Activated CD4-positive, alpha-beta T cell treated with anti-CD3 and anti-CD28 coated beads, Interleukin-10, Interleukin-2, amounts not matched to agents 100 ng/mL and 50 ng/mL, durations not matched to agents 16 hours and 8 hours (primary cell): ENCODE measurements around the gene SPPL2C.

Experiments used
- DNase-seq: peaks from one replicate; pipeline ENCODE4 v3.0.0-alpha.2; 2020

The SPPL2C gene

DNA sequence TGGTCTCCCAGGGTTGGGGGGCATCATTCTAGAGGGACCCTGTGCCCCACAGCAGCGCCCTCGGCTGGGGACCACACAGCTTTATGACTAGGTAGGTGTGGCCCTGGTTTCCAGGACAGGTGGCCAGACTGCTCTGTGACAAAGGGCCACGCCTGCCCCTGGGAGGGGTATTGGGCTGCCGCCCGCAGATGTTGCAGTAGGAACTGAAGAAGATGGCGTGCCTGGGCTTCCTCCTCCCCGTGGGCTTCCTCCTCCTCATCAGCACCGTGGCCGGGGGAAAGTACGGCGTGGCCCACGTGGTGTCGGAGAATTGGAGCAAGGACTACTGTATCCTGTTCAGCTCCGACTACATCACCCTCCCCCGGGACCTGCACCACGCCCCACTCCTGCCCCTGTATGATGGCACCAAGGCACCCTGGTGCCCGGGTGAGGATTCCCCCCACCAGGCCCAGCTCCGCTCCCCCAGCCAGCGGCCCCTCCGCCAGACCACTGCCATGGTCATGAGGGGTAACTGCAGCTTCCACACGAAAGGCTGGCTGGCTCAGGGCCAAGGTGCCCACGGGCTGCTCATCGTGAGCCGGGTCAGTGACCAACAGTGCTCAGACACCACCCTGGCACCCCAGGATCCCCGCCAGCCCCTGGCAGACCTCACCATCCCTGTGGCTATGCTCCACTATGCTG lies at the start of gene SPPL2C:
SPPL2C (plus strand) TSS at position 187 of the 681 bp plus-strand sequence; CDS start at position 213, 26 bp downstream.
- no peak for DNase-seq

GRCh38 chr17:45800816-45801215 lies 43.9 kb upstream of the SPPL2C start:
- no peak for DNase-seq

DNA sequence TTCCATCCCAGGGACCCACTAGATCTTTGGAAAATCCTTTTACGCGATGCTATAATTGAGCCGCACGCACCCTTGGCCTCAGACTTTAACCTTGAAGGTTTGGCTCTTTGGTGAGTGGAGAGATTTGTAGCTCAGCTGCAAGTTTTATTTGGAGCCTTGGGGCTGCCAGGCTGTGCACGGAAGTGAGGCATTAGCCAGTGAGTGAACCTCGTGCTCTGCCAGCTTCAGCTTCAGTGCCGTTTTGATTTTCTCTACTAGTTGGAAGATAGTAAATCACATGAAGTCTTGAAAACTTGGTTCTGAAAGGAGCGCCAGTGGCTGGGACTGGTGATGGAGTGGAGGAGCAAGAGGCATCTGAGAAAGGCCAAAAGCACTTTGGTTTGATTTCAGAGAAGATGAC lies 43.3 kb upstream of the SPPL2C start:
- DNase-seq = no peak

DNA sequence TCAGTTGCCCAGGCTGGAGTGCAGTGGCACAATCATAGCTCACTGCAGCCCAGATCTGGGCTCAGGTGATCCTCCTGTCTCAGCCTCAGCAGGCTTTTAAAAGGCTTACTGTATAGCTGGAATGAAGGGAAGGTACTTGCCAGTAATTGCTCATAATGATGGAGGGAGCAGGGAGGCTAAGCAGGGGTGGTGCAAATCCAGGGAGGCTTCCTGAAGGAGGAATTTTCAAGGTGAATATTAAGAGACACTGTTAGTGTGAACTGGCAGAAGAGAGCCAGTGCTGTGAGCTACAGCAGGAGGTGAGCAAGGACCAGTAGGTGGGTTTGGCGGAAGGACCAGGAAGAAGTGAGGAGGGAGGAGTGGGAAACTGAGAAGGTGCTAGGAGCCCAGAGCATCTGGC lies 35.8 kb upstream of the SPPL2C start:
- DNase-seq = no peak

DNA sequence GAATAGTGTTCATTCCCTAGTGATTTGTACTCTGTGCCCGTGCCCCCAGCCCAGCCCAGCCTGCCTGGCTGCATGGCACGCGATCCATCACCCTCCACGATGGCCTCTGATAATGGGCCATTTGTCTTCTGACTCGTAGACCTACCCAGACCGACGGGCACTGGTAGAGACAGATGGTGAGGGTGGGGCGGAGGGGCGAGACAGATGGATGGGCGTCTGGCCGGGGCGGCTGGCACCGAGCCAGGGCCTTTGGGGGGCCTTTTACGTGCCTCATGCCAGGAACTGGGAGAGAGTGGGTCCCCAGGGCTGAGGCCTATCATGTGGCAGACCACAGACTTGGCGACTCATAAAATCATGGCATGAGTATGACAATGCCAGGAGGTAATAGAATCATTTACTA lies 35.2 kb upstream of the SPPL2C start:
- no peak for DNase-seq

DNA sequence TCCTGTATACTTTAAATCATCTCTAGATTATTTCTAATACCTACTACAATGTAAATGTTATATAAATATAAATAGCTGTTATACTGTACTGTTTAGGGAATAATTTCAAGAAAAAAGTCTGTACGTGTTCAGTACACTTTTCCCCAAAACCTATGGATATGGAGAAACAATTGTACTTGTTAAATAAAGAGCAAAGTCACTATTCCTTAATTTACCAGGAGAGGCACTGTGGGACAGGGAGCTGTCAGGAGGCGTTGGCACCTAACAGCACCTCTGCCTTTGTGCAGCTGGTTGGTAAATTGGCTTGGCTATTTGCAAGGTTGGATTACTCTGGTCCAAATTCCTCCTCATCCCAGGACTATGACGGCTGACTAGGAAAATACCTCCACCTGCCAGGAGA lies 32.6 kb upstream of the SPPL2C start:
- DNase-seq = no peak

GRCh38 chr17:45813048-45813725 lies 31.5 kb upstream of the SPPL2C start:
- no peak for DNase-seq

DNA sequence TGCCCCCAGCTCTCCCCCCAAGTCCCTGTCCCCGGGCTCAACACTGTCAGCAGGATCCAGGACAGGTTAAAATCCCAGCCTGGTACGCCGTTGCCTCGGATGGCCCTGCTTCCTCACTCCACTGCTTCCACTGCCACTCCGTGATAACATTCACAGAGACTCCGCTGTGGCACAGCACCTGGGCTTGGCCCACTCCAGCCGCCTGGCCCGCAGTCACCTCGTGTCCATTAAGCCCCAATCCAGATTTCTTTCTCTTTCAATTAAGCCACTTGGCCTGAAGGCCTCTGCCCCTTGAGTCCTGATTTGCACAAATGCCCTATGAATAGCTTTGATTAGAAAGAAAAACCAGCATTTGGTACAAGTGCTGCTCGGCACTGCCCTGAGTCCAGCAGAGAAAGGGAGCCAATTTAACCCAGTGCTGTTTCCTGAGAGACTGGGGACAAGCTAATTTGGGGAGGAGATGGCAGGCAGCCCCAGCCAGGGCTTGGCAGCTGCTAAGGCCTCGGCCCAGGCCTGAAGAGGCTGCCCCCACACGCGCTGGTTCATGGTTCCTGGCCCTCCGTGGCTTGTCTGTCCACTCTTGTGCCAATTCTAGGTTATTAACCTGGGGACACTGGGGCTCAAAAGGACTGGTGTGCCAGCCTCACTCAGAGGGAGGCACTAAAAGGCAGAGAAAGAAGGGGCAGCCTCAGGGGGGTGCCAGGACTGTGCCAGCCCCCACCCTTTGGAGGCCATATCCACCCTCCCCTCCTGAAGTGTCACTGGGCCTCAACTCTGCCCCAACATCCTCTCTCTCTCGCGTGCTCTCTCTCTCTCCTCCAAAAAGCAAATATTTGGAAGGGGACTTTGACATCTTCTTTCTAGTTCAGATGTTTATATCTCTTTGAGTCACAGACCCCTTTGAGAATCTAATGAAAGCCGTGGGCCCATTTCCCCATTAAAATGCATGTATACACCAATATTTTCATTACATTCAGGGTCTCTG lies 29.8 kb upstream of the SPPL2C start:
- DNase-seq = no peak

DNA sequence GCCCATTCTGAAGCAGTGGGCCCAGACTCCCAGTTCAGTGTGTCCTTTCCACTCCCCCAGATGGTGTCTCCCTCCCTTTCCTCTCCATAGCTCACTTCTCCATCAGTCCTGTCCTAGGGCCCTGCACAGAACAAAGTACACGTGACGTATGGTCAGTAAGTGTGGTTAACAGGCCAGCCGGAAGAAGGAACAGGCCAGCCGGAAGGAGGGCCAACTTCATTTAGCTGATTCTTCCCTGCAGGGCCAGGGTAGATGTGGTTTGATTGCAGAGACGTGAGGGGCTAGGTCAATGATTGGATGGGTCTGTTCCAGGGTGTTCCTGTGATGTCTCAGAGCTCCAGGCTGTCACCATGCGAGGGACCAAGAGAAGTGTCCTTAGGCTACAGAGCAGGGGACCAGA lies 28.9 kb upstream of the SPPL2C start:
- no peak for DNase-seq

DNA sequence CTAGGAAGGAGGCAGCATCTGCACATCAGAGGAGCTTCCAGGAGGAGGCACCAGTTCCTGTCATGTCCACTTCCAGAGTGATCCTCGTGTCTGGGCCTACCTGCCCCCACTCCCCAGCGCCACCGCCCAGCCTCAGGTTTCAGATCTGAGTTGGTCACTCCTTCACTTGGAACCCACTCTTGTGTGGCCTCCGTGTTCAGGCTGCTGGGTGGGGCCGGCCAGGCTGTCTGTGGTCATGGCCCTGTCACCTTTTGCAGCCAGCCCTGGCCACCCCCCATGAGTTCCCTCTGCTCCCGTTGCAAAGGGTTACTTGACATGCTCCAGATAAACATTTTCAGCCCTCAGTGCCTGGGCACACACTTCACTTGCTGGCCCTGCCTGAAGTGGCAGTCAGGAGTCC lies 26.6 kb upstream of the SPPL2C start:
- DNase-seq = no peak

DNA sequence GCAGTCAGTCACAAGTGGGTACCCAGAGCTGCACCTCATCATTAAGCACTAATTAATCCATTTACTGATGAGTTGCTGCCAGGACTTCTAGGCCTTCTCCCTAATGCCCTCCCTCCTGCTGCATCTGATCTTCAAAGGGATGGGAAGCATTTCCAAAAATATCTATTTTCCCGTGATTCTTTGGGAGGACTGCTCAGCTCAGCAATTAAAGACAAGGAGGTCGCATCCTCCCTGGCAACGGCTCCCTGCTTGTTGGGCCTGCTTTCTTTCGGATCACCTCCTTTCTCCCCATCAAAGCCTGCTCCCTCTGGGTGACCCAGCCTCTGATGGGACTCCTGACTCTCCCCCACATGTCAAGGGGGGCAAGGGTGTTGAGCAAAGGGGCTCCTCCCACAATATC lies 26.0 kb upstream of the SPPL2C start:
- no peak for DNase-seq

GRCh38 chr17:45819632-45820031 lies 25.0 kb upstream of the SPPL2C start:
- no peak for DNase-seq

GRCh38 chr17:45820052-45820780 lies 24.5 kb upstream of the SPPL2C start:
- DNase-seq = no peak

DNA sequence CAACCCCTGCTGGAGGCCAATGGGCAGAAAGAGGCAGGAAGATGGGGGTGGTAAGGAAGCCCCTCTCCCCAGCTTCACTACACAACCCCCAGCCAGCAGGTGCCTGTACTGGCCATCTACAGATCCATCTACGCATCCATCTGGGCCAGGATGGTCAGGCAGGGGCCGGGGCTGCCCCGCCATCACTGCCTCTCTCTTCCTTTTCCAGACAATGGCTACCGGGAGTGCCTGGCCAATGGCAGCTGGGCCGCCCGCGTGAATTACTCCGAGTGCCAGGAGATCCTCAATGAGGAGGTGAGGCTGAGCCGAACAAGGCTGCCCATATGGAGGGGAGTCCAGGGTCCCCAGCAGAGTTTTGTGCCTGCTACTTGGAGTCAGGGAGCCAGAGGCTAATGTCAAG lies 23.5 kb upstream of the SPPL2C start:
- DNase-seq = no peak

DNA sequence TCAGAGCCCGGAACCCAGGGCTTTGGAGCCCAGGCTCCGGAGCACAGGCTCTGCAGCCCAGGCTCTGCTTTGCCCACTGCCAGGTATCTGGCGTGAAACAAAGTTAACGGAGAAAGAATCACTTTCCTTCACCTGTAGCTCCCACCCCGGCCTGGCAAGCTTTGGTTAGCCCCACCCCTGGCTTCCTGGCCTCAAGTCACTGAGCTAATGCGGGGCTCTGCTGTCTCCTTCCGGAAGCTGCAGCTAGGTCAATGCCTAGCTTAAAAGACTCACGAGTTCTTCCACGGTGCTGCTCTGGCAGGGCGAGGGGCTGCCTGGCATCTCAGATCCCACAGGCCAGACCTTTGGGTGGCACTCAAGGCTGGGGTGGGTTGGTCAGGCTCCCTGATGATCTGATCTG lies 21.1 kb upstream of the SPPL2C start:
- DNase-seq = no peak

- DNase-seq = no peak
Measured at GRCh38 chr17:45824475-45824874, 20.2 kb upstream of the SPPL2C start.

DNA sequence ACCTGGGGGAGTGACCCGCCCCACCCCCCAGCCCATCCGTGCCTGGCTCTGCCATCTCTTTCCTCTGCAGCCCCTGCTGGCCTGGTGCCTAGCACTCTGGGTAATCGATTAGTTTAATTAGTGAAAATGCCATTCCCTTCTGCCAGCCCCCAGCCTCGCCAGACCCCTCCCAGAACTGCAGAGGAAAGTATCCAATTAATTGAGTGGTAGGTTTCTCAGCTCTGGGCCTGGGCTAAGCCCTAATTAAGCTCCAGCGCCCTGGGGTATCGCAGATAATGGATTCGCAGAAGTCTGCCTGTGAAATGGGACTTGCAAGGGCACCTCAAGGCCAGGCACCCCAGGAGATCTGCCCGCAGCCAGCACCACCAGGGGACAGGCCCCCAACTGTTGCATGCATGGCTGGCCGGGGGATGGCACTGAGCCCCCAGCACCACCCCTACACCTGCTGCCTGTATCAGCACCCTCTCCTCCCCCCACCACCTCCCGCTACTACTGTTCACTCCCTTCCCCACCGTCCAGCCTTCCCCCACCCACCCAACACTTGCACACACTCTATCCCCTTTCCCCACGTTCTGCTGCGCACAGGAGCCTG lies 19.7 kb upstream of the SPPL2C start:
- DNase-seq = no peak

- no peak for DNase-seq
Measured at GRCh38 chr17:45825792-45826191, 18.9 kb upstream of the SPPL2C start.

DNA sequence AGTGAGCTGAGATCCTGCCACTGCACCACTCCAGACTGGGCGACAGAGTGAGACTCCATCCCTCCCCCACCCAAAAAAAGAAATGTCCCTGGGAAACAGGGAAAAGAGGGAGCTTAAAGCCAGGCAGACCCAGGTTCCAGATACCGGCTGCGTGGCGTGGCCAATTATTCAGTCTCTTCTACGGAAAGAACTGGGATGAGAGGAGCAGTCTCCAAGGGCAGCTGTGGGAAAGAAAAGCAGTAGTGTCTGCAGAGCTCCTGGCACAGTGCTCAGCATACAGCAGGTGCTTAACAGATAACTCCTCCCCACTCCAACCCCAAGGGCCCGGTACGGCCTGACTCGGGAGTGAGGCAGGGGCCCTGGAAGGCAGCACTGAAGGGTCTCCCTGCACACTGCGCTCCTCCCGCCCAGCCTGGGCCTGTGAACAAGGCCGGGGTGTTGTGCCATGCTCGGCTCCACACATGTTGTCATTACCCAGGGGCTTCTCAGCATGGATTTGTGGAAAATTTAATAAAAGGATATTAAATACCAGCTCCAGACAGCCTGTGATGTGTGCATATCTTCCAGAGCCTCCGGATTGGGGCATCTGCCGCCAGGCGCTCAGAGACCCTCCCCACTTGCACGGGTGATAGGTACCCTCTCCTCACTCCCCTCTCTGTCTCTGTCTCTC lies 17.6 kb upstream of the SPPL2C start:
- DNase-seq = no peak

GRCh38 chr17:45828171-45828570 lies 16.5 kb upstream of the SPPL2C start:
- no peak for DNase-seq

DNA sequence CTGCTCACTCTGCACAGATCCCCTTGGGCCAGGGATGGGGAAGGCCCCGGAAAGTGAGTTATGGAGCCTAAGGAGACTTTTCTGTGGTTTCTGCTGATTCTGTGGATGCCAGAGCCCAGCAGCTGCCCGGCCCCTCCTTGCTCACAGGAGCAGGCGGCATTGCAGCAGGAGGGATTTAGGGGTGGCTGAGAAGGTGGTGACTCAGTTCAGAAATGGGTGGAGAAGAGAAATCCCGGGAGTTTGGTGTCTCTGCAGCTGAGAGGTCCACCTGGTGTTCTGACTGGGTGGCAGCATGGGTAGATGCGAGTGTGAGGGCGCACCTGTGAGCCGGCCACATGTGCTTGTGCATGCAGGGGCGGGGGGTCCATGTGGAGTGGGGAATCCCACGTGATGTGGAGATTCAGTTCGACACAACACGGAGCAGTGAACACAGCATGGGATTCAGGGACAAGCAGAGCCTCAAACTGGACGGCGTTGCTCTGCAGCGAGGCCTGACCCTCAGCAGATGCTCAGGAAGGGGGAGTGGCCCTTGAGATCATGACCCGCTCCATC lies 16.0 kb upstream of the SPPL2C start:
- no peak for DNase-seq

DNA sequence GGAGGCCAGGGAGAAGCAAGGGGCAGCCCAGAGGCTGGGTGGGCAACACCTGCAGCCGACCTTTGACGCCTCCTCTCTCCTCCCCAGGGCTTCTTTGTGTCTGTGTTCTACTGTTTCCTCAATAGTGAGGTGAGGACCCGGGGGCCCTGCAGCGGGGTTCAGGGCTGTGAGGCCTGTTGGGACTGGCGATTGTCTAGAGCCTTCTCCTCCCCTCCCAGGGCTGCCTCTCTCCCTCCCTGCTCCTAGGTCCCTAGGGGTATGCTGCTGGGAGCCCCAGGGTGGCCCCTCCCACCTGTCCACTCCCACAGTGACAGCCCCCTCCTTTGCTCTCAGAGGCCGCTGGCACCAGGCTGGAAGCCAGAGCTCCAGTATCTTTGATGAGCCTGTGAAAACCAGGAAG lies 10.8 kb upstream of the SPPL2C start:
- DNase-seq = no peak
